Activated CD4-positive, alpha-beta T cell treated with anti-CD3 and anti-CD28 coated beads, Interleukin-10, Interleukin-2, amounts not matched to agents 100 ng/mL and 50 ng/mL, durations not matched to agents 16 hours and 8 hours (primary cell): ENCODE measurements around the gene ACER3.
"Not testable (repeated sequence)": the region's sequence is repeated elsewhere in the genome, so short reads cannot be mapped to it uniquely, and the experiment has no call there.

Experiments used
- DNase-seq: peaks from one replicate; pipeline ENCODE4 v3.0.0-alpha.2; 2020

ACER3 gene

GRCh38 chr11:76944225-76944624, 83.5 kb downstream of the ACER3 start:
- DNase-seq = no peak

DNA sequence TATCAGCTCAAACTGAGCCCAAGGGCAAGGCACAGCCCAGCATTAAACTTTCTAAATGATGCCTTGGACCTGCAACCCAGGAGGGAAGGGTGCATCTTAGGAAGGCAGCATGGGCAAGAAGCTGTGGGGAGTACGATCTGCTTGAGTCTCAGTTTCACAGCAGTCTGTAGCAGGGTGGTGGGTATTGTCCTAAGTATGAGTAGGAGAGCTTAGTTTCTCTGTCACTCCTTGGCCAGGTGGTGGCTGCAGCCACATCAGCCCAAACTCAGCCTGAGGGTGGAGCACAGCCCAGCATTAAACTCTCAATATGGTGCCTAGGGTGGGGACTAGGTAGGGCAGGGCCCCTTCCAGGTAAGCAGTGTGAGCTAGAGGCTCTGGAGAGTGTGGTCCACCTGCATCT, 85.5 kb downstream of the ACER3 start:
- DNase-seq = no peak

DNA sequence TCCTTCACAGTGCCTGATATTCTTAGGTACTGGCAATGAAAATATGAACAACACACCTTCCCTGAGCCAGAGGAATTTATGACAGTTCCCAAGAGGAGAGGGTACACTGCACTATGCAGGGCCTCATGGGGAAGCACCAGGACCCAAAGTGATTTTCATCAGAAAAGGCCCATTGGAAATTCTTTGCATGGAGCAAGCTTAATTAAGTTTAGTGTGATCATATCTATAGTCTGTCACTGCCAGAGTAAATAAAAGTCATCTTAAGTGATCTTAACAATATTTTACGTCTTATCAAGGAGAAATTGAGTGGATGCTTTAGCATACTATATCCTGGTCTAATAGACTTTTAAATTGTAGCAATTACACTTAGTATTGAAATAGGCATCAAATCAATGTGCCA, 86.5 kb downstream of the ACER3 start:
- DNase-seq = no peak

DNA sequence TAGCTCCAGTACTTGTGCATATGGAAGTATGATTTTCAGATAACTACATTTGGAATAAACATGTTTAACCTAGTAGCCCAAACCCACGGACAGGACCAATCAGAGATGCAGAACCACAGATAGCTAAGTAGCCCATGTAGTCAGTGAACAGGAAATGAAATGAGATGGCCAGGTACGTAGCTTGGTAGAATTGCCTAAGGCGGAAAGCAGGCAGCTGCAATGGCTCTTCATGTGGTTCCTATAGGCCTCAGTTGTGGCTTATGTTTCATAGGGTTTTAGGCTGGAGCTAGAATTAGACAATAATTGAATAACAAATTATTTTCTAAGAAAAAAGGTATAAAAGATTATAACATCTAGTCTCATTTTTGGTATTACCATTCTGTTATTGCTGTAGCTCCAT, 87.1 kb downstream of the ACER3 start:
- DNase-seq = no peak

DNA sequence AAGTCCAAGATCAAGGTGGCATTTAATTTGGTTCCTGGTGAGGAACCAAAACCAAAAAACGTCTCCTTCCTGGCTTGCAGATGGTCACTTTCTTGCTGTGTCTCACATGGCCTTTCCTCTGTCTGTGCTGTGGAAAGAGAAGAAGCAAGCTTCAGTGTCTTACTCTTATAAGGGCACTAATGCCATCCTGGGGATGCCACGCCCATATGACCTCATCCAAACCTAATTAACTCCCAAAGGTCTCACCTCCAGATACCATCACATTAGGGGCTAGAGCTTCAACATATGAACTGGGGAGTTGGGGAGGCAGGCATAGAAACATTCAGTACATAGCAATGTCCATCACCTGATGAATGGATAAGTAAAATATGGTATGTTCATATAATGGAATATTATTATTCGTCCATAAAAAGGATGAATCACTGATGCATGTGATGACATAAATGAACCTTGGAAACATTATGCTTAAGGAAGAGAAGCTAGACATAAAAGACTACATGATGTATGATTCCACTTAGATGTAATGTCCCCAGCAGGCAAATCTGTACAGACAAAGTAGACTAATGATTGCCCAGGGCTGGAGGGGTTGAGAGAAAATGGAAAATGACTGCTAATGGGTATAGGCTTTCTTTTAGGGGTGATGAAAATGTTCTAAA, 94.9 kb downstream of the ACER3 start:
- no peak for DNase-seq

GRCh38 chr11:76962583-76963416, 102.1 kb downstream of the ACER3 start:
- peak; percentile 3 for DNase-seq

DNA sequence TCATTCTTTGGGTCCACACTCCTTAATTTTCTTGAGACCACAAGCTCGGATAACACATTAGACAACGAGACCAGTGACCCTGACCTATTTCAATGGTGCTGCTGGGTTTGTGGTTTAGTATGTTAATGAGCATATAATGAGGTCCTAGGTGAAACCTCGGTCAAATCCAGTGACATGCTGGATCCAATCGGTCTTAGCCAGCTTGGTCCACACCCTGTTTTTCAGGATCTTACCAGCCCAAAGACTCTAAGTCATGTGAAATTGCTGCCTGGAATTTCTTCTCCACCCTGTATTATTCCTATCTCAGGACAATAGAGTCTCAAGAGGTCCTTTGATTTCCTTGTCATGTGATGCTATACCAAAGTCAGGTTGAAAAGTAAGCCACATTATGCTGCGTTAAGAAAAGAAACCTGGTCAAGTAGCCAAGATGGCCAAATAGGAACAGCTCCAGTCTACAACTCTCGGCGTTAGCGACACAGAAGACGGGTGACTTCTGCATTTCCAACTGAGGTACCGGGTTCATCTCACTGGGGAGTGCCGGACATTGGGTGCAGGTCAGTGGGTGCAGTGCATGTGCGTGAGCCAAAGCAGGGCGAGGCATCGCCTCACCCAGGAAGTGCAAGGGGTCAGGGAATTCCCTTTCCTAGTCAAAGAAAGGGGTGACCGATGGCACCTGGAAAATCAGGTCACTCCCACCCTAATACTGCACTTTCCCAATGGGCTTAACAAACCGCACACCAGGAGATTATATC, 102.9 kb downstream of the ACER3 start:
- not testable (repeated sequence) for DNase-seq

DNA sequence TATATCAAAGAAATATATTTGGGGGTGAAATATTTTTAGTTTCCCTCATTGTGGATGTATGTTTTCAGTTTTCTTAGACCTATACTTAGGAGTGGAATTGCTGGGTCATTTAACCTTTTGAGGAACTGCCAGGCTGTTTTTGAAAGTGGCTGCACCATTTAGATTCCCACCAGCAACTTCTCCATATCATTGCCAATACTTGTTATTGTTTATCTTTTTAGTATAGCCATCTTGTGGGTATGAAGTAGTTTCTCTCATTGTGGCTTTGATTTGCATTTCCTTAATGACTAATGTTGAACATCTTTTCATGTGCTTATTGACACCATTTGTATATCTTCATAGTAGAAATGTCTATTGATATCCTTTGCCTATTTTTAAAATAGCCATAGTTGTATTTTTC, 111.3 kb downstream of the ACER3 start:
- no peak for DNase-seq

DNA sequence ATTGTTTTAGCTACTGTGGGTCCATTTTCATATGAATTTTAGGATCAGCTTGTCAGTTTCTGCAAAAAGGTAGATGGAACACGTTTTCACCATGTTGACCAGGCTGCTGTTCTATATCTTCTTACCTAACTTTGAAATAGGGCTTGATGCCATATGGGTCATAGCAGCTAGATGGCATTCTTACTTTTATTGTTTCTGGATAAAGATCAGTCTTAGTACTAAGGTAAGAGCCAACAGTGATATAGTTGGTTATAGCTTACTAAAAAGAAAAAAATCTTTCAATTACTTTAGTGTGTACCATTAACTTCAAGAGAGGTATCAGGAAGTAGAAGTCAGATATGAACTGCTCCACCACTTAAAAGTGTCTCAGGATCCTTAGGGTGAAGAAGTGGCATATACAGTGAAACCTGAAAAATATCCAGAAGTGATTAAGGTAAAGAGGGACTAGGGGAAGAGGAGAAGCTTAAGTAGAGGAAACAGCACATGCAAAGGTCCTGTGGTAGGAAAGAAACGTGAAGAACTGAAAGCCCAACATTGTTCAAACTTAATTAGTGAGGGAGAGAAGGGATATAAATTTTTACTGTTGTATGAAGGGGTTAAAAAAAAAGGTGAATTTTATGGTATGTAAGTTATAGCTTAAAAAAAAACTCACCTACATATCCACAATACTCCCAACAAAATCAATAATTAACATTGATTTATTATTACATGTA, 113.6 kb downstream of the ACER3 start:
- no peak for DNase-seq

GRCh38 chr11:76975513-76975912, 114.8 kb downstream of the ACER3 start:
- DNase-seq = no peak

GRCh38 chr11:76977791-76978190, 117.1 kb downstream of the ACER3 start:
- DNase-seq = no peak

DNA sequence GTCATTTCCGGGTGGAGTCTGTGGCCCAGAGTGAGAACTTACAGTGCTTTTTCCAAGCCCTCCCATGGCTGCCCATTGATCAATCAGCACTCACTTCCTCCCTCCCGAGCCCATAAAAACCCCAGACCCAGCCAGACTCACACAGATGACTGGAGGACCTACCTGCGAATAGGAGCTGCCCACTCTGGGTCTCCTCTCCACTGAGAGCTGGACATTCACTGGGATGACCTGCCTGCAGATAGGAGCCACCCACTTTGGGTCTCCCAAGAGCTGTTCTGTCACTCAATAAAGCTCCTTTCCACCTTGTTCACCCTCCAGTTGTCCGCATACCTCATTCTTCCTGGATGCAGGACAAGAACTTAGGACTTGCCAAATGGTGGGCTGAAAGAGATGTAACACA, 117.5 kb downstream of the ACER3 start:
- no peak for DNase-seq

GRCh38 chr11:76978818-76979217, 118.1 kb downstream of the ACER3 start:
- no peak for DNase-seq

- DNase-seq = no peak
These were observed 119.5 kb downstream of the ACER3 start for GRCh38 chr11:76980196-76980595.

- DNase-seq = no peak
These were observed 124.0 kb downstream of the ACER3 start for GRCh38 chr11:76984743-76985142.

GRCh38 chr11:76987203-76987602, 126.5 kb downstream of the ACER3 start:
- DNase-seq = no peak

- DNase-seq = no peak
These were observed 129.9 kb downstream of the ACER3 start for GRCh38 chr11:76990628-76991027.

- no peak for DNase-seq
These were observed 134.4 kb downstream of the ACER3 start for GRCh38 chr11:76995081-76995576.

DNA sequence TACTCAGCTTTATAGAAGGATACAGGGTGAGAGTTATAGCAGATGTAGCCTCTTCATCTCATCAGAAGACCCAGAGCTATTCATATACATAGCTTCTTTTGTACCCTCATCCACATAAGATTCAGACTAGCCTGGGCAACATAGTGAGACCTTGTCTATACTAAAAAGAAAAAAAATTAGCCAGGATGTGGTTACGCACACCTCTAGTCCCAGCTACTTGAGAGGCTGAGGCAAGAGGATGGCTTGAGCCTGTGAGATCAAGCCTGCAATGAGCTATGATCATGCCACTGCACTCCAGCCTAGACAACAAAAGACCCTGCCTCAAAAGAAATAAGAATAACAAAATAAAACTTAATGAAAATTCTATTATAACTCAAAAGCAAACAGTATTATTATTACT, 136.8 kb downstream of the ACER3 start:
- DNase-seq = no peak

GRCh38 chr11:76999597-76999996, 138.9 kb downstream of the ACER3 start:
- no peak for DNase-seq

- no peak for DNase-seq
These were observed 140.9 kb downstream of the ACER3 start for GRCh38 chr11:77001613-77002012.

DNA sequence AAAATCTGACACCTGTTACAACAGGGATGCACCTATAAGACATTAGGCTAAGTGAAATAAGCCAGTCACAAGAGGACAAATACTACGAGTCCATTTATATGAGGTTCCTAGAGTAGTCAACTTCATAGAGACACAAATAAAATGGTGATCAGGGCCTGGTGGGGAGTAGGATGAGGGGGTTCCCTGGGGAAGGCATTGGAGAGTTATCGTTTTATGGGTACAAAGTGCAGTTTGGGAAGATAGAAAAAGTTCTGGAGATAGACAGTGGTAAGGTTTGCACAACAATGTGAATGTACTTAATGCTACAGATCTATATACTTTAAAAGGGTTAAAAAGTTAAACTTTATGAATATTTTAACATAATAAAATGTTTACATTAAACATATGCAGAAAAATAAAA, 142.1 kb downstream of the ACER3 start:
- DNase-seq = no peak

DNA sequence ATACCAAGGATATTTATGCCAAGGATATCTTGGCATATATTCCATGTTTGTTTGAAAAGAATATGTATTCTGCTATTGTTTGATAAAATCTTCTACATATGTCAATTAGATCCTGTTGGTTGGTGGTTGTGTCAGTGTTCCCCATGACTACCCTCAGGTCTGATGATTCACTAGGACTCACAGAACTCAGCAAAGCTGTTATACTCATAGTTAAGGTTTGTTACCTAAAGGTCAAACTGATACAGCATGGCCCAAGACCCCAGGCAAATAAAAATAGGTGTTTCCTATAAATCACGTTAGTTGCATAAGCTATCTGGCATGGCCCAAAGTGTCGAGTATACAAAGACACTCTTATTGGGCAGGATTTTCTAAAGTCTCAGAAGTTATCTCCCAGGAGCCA, 143.2 kb downstream of the ACER3 start:
- no peak for DNase-seq
